GM21390 (cell line): ENCODE results near the gene SUFU.
"Not testable (repeated sequence)": the region's sequence is repeated elsewhere in the genome, so short reads cannot be mapped to it uniquely, and the experiment has no call there.

Experiments
- ATAC-seq: cut with Tn5 transposase; IDR thresholded peaks from one replicate; pipeline ENCODE4 v1.9.1; 2021; ENCODE audit not compliant: unreplicated experiment

The SUFU gene

GRCh38 chr10:102511583-102512274 lies 8.0 kb downstream of the SUFU start:
- peak; percentile 84 for ATAC-seq

DNA sequence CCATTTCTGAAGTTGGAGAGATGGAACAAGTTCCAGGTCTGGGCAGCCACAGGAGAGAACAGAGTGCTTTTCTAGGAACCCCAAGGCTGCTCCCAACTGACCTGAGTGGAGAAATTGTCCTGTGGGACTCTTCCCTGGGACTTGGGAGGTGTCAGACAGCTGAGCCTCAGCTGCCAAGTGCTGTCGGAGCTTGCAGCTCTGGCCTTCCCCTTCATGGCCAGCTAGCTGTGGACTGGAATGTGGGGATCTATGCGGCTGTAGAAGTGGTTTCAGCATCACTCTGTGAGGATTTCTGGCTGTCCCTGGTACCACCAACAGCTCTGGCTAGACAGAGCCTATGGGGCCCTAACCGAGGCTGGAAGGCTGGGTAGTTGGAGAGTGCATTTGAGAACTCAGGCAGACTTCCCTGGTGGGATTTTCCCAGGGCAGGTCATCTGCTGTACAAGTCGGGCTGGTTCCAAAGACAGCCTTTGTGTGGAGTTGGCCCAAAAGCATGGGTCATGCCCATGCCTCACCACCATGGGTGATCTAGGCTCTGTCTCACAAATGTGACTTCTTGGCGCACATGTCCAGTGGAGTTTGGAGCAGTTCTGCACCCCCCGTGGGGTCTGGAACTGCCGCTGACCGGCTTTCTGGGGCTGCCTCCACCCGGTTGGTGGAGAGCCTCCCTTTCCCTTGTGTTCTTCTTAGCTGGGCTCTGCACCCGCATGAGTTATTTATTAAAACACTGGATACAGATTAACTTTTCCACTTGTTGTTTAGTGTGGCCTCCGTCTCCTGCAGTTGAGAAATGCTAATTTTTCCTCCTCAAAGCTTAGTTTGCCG lies 10.9 kb downstream of the SUFU start:
- ATAC-seq: no peak

- ATAC-seq: no peak
These were observed 12.0 kb downstream of the SUFU start for GRCh38 chr10:102515724-102516123.

- ATAC-seq: no peak
These were observed 13.8 kb downstream of the SUFU start for GRCh38 chr10:102517553-102517952.

- no peak for ATAC-seq
These were observed 15.6 kb downstream of the SUFU start for GRCh38 chr10:102519246-102519825.

DNA sequence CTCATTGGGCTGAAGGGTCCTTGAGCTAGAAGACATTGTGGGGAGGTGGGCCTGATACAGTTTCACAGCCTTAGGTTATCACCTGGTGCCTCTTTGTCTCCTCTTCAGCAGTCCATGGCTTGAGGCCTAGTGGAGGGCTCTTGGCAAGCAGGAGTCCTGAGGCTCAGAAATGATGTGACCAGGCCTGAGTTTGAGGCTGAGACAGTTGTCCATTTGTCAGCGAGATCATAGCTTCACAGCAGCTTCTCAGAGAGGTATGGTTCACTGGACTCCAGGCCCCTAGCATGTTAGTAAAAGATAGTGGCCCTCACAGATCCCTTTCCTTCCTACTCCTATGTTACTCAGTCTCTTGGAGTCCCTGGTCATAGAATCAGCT lies 19.1 kb downstream of the SUFU start:
- no peak for ATAC-seq

GRCh38 chr10:102523250-102524029 lies 19.7 kb downstream of the SUFU start:
- ATAC-seq: no peak

DNA sequence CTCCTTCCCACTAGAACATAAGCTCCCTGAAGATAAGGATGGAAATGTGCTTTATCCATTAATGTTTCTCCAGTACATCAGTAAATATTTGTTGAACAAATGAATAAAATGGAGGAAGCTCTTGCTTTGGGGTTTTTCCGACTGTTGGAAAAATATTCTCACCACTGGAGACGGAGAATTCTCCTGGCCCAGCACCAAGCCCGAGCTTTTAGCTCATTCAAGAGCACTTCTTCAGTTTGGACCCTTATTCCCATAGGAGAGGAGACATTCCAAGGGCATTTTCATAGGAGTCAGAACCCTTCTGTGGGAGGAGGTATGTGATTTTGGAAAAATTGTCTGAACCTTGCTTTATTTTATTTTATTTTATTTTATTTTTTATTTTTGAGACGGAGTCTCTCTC lies 21.0 kb downstream of the SUFU start:
- no peak for ATAC-seq

GRCh38 chr10:102527546-102527945 lies 23.8 kb downstream of the SUFU start:
- ATAC-seq: no peak

GRCh38 chr10:102534333-102534732 lies 30.6 kb downstream of the SUFU start:
- ATAC-seq: no peak

DNA sequence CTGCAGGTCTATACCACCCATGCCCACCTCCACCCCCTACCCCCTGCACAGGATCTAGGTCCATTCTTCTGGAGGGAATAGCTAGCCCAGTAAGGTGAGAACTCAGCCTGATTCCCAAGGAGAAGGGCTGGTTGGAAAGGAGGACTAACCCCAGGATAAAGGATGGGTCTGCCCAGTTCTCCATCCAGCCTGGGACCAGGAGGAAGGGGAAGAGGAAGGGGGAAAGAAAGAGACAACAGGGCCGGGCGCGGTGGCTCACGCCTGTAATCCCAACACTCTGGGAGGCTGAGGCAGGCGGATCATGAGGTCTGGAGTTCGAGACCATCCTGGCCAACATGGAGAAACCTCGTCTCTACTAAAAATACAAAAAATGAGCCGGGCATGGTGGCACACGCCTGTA lies 31.2 kb downstream of the SUFU start:
- not testable (repeated sequence) for ATAC-seq

GRCh38 chr10:102535481-102536147 lies 31.8 kb downstream of the SUFU start:
- ATAC-seq: no peak

DNA sequence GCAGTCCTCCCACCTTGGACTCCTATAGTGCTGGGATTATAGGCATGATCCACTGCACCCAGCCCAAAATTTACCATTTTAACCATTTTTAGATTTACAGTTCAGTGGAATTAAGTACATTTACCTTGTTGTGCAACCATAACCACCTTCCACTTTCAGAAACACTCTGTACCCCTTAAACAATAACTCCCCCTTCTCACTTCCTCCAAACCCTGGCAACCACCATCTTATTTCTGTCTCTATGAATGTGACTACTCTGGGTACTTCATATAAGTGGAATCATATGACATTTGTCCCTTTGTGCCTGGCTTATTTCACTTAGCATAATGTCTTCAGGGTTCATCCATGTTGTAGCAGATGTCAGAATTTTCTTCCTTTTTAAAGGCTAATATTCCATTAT lies 33.6 kb downstream of the SUFU start:
- no peak for ATAC-seq

- no peak for ATAC-seq
These were observed 34.2 kb downstream of the SUFU start for GRCh38 chr10:102537948-102538347.

- ATAC-seq: no peak
These were observed 35.0 kb downstream of the SUFU start for GRCh38 chr10:102538811-102539210.

GRCh38 chr10:102540023-102540422 lies 36.3 kb downstream of the SUFU start:
- ATAC-seq: no peak

- no peak for ATAC-seq
These were observed 39.1 kb downstream of the SUFU start for GRCh38 chr10:102542800-102543418.

DNA sequence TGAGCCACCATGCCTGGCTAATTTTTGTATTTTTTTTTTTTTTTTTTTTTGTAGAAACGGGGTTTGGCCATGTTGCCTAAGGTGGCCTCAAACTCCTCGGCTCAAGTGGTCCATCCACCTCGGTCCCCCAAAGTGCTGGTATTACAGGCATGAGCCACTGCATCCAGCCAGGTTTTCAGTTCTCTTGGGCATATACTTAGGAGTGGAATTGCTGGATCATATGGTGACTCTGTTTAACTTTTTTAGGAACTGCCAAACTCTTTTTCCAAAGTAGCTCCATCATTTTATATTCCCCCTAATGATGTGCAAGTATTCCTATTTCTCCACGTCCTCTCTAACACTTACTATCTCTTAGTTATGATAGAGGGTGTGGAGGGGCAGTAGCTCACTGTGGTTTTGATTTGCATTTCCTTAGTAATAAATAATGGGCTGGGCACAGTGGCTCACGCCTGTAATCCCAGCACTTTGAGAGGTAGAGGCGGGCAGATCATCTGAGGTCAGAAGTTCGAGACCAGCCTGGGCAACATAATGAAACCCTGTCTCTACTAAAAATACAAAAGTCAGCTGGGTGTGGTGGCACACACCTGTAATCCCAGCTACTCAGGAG lies 41.6 kb downstream of the SUFU start:
- no peak for ATAC-seq

GRCh38 chr10:102545997-102546396 lies 42.2 kb downstream of the SUFU start:
- ATAC-seq: no peak
